Measurements from ENCODE around the gene KAT8. TPM values are rescaled to one million over a fixed set of nuclear protein-coding genes. Genes with fewer than 3 reads are reported as not detected.

Gene KAT8
- total RNA-seq, 1 donor from 2014 or later = 56.9 TPM

DNA sequence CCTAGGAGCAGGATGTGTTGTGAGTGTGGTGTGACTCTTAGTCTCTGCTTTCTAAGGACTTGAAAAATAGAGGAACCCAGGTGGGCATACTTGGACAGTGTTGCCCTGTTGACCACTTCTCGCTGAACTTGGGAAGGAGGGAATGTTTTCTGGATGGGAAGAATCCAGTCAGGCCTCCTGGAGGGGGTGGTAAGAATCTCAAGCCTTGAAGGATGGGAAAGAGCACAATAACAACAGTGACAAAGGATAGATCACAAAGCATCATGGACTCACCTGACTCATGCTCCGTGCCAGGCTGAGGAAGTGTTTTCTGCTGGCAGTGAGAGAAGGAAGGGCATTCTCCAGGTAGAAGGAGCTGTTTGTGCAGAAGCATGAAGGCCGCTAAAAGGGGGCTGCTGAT is 8.4 kb downstream of the KAT8 start:
- intact Hi-C loops (cut with micrococcal nuclease) = no loop called here
- H3K27me3 Mint-ChIP-seq = no peaks in the 10 kb centered on the region
- no peak overlapping the region for H3K27ac Mint-ChIP-seq
- DNase-seq = no peak
- H3K9me3 Mint-ChIP-seq = no peaks in the 10 kb centered on the region
- peaks cover 46% of the 10 kb centered on the region for H3K36me3 Mint-ChIP-seq (ENCODE audit: low read depth)
- H3K4me3 Mint-ChIP-seq = no peak overlapping the region
- peaks cover 6% of the 10 kb centered on the region for H3K4me1 Mint-ChIP-seq

DNA sequence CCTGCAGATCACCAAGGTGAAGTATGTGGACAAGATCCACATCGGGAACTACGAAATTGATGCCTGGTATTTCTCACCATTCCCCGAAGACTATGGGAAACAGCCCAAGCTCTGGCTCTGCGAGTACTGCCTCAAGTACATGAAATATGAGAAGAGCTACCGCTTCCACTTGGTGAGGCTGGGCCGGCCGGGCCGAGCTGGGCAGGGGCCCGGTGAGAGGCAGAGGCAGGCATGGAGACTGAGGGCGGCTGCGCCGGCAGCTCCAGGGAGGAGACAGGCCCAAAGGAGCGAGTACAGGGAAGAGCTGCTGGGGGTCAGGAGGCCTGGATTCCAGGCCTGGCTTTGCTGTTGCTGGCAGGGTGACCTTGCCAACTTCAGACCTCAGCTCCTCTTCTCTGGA is 9.7 kb downstream of the KAT8 start:
- no peak overlapping the region for H3K27ac Mint-ChIP-seq
- intact Hi-C loops (cut with micrococcal nuclease) = no loop called here
- no peak overlapping the region for H3K4me3 Mint-ChIP-seq
- DNase-seq = no peak
- H3K4me1 Mint-ChIP-seq = peaks cover 6% of the 10 kb centered on the region
- H3K9me3 Mint-ChIP-seq = no peaks in the 10 kb centered on the region
- no peaks in the 10 kb centered on the region for H3K27me3 Mint-ChIP-seq
- H3K36me3 Mint-ChIP-seq (ENCODE audit: low read depth) = peaks cover 40% of the 10 kb centered on the region

DNA sequence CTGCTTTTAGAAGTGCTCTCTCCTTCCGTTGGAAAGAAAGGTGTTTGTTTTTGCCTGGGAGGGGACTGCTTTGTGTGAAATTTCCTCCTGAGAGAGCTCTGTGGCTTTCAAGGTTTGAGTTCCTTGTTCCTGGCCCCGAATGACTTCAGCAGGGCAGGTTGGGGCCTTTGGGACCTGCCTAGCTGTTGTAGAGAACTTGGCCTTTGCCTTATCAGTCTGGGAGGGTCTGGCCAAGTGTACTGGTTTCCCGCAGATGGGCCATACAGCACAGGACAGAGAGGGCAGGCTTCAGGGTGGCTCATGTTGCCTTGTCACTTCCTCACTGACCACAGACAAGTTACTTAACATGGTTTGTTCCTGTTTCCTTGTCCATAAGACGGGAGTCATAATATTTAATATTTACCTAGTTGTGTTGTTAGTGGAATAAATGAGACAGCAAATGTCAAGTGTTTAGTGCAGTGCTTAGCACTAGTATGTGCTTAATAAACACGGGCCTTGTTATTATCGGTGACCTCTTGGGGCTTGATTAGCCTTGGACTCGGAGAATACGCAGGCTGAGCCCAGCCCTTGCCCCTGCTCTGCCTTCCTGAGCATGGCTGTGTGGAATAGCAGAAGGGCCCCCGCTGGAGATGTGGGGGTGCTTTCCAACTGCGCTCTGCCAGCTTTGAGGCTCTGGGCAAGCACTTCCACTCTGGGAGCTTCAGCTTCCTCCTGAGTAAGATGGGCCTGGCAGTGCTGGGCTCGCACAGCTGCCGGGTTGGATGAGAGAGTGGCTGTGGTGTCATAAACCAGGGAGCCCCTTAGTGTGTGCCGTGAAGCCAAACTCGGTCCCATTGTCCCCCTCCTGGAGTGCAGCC is 11.5 kb downstream of the KAT8 start:
- Mint-ChIP-seq H3K9me3 (no peaks in the 10 kb centered on the region), H3K4me1 (peaks cover 6% of the 10 kb centered on the region), H3K27me3 (no peaks in the 10 kb centered on the region), H3K4me3 (no peak overlapping the region), H3K36me3 (ENCODE audit: low read depth) (peaks cover 36% of the 10 kb centered on the region), H3K27ac (peak overlapping the region; percentile 69)
- intact Hi-C loops (cut with micrococcal nuclease) = no loop called here
- no peak for DNase-seq

- Mint-ChIP-seq H3K36me3 (ENCODE audit: low read depth) (peaks cover 32% of the 10 kb centered on the region), H3K27ac (no peak overlapping the region), H3K4me1 (peaks cover 6% of the 10 kb centered on the region), H3K4me3 (no peak overlapping the region), H3K27me3 (no peaks in the 10 kb centered on the region), H3K9me3 (no peaks in the 10 kb centered on the region)
- DNase-seq = no peak
- intact Hi-C loops (cut with micrococcal nuclease) = no loop called here
Observed at GRCh38 chr16:31129568-31130335, 12.3 kb downstream of the KAT8 start.

DNA sequence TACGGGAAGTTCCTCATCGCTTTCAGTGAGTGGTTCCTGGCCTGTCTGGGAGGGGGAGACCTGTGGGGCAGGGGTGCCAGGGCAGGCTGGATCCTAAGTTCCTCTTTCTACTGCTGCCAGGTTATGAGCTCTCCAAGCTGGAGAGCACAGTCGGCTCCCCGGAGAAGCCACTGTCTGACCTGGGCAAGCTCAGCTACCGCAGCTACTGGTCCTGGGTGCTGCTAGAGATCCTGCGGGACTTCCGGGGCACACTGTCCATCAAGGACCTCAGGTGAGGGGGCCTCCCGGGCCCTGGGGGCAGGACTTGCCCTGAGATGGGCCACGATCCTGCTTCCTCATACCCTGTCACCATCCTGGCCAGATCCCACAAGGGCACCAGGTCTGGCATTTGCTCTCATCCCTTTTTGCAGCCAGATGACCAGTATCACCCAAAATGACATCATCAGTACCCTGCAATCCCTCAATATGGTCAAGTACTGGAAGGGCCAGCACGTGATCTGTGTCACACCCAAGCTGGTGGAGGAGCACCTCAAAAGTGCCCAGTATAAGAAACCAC is 12.9 kb downstream of the KAT8 start:
- H3K36me3 Mint-ChIP-seq (ENCODE audit: low read depth) = peaks cover 30% of the 10 kb centered on the region
- H3K27me3 Mint-ChIP-seq = no peaks in the 10 kb centered on the region
- H3K4me3 Mint-ChIP-seq = no peak overlapping the region
- no peak overlapping the region for H3K27ac Mint-ChIP-seq
- DNase-seq = no peak
- H3K9me3 Mint-ChIP-seq = no peaks in the 10 kb centered on the region
- peaks cover 6% of the 10 kb centered on the region for H3K4me1 Mint-ChIP-seq
- intact Hi-C loops (cut with micrococcal nuclease) = no loop called here

DNA sequence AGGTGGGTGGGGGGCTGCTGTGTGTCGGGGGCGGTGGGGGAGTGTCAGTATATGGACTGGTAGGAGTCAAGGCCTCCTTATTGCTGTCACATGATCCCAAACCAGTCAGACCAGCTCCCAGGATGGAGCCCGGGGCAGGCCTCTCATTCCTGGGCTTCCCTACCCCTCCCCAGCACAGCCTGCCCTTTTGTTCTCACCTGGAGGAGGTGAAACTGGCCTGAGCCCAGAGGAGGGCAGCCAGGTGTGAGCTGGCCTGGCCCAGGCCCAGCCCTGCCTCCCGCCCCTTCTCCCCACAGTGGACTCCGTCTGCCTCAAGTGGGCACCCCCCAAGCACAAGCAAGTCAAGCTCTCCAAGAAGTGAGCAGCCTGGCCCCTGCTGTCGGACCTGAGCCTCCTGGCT is 13.4 kb downstream of the KAT8 start:
- intact Hi-C loops (cut with micrococcal nuclease) = no loop called here
- no peak overlapping the region for H3K4me3 Mint-ChIP-seq
- no peak for DNase-seq
- H3K9me3 Mint-ChIP-seq = no peaks in the 10 kb centered on the region
- H3K4me1 Mint-ChIP-seq = peaks cover 6% of the 10 kb centered on the region
- peaks cover 26% of the 10 kb centered on the region for H3K36me3 Mint-ChIP-seq (ENCODE audit: low read depth)
- no peak overlapping the region for H3K27ac Mint-ChIP-seq
- H3K27me3 Mint-ChIP-seq = no peaks in the 10 kb centered on the region

- H3K36me3 Mint-ChIP-seq (ENCODE audit: low read depth) = peaks cover 21% of the 10 kb centered on the region
Observed at GRCh38 chr16:31131416-31131815, 14.0 kb downstream of the KAT8 start.

GRCh38 chr16:31131841-31132271 is 14.4 kb downstream of the KAT8 start:
- H3K36me3 Mint-ChIP-seq (ENCODE audit: low read depth) = peaks cover 20% of the 10 kb centered on the region
- intact Hi-C loops (cut with micrococcal nuclease) = no loop called here
- no peak overlapping the region for H3K27ac Mint-ChIP-seq
- H3K9me3 Mint-ChIP-seq = no peaks in the 10 kb centered on the region
- H3K27me3 Mint-ChIP-seq = no peaks in the 10 kb centered on the region
- no peak for DNase-seq
- H3K4me3 Mint-ChIP-seq = no peak overlapping the region
- peaks cover 6% of the 10 kb centered on the region for H3K4me1 Mint-ChIP-seq

More at GRCh38 chr16:31131416-31131815, 14.0 kb downstream of the KAT8 start:
- no peak overlapping the region for H3K4me3 Mint-ChIP-seq
- intact Hi-C loops (cut with micrococcal nuclease) = no loop called here
- peaks cover 6% of the 10 kb centered on the region for H3K4me1 Mint-ChIP-seq
- DNase-seq = no peak
- H3K27ac Mint-ChIP-seq = no peak overlapping the region
- H3K27me3 Mint-ChIP-seq = no peaks in the 10 kb centered on the region
- H3K9me3 Mint-ChIP-seq = no peaks in the 10 kb centered on the region

DNA sequence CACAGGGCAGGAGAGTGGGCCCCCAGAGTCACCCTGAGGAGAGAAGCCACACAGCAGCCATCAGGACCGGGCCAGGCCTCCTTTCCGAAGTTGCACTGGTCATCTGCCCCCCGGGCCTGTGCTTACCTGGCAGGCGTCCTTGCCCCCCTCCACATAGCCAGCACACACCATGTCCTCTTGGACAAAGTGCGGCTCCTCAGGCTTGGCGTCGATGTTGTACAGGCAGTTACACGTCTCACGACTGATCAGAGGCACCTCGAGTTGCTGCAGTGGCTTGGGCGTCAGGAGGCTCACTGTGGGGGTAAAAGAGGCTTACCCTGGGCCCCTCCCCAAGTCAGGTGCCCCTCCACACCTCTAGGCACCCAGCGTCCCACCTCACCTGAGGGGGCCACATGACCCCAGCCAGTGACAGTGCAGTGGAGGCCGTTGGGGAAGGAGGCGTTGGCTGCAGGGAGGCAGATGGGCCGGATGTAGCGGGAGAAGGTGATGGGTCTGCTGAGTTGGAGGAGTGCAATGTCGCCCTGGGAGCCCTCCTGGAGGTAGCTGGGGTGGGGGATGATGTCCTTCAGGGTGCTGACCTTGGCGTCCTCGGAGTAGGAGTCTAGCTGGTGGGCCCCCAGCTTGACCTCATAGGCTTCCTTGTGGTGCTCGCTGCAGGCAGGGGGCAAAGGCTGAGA is 15.0 kb downstream of the KAT8 start:
- Mint-ChIP-seq H3K27me3 (no peaks in the 10 kb centered on the region), H3K4me3 (no peak overlapping the region), H3K9me3 (no peaks in the 10 kb centered on the region), H3K4me1 (peaks cover 6% of the 10 kb centered on the region), H3K27ac (no peak overlapping the region), H3K36me3 (ENCODE audit: low read depth) (peaks cover 20% of the 10 kb centered on the region)
- no peak for DNase-seq
- intact Hi-C loops (cut with micrococcal nuclease) = no loop called here

DNA sequence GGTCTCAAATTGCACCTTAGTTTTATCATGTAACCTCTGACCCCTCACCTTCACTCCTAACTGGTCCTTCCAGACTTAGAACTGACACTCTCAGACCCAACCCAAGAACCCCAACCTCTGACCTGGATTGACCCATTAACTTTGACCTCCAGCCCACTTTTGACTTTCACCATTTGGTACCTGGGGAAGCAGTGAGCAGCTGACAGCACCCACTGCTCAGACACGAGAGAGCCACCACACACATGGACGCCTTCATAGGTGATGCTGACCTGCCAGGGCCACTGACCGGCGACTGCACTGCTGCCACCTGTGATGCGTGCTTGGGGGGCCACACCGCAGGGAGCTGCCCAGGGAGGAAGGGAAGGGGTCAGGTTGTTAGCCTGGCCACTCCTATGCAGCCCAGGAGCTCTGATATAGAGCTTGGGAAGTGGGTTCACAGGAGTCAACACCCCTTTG is 15.6 kb downstream of the KAT8 start:
- H3K27me3 Mint-ChIP-seq = no peaks in the 10 kb centered on the region
- intact Hi-C loops (cut with micrococcal nuclease) = no loop called here
- no peak overlapping the region for H3K27ac Mint-ChIP-seq
- DNase-seq = no peak
- no peaks in the 10 kb centered on the region for H3K9me3 Mint-ChIP-seq
- H3K4me3 Mint-ChIP-seq = no peak overlapping the region
- peaks cover 2% of the 10 kb centered on the region for H3K4me1 Mint-ChIP-seq
- H3K36me3 Mint-ChIP-seq (ENCODE audit: low read depth) = peaks cover 15% of the 10 kb centered on the region

- no peaks in the 10 kb centered on the region for H3K9me3 Mint-ChIP-seq
- H3K27ac Mint-ChIP-seq = no peak overlapping the region
- intact Hi-C loops (cut with micrococcal nuclease) = no loop called here
- H3K4me1 Mint-ChIP-seq = no peaks in the 10 kb centered on the region
- no peaks in the 10 kb centered on the region for H3K27me3 Mint-ChIP-seq
- peaks cover 8% of the 10 kb centered on the region for H3K36me3 Mint-ChIP-seq (ENCODE audit: low read depth)
- H3K4me3 Mint-ChIP-seq = no peak overlapping the region
- no peak for DNase-seq
Observed at GRCh38 chr16:31134091-31134571, 16.7 kb downstream of the KAT8 start.

DNA sequence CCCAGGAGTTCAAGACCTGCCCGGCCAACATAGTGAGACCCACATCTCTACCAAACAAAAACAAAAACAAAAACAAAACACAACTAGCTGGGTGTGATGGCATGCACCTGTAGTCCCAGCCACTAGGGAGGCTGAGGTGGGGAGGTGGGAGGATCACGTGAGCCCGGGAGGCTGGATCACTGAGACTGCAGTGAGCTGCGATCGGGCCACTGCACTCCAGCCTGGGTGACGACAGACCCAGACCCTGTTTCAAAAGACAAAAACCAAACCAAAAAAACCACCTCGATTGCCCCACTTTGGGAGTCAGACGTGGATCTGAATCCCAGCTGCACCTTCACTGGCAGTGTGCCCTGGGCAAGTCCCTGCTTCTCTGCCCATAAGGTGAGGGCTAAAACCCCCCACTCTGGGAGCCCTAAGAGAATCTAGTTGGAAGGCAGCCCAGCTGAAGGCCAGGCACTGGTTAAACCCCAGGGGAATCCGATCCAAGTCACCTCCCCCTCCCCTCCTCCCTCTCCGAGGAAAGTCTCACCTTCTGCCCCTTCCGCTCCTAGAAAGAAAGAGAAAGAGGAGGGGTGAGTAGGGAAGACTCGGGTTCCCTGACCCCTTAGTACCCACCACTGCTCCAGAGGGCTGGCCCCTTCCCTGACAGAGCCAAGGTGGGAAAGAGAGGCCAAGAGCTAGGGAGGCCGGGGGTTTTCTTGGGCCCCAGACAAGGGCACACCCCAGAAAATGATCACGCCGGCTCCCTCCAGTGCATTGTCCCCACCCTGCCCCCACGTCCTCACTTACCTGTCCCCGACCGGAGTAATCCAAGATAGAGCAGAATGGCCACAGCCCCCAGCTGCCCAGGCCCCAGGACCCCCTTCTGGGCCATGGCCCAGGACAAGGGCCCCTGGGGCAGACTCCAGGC is 17.4 kb downstream of the KAT8 start:
- intact Hi-C loops (cut with micrococcal nuclease) = no loop called here
- no peak overlapping the region for H3K27ac Mint-ChIP-seq

More for the DNA sequence above, 17.4 kb downstream of the KAT8 start:
- Mint-ChIP-seq H3K27me3 (no peaks in the 10 kb centered on the region), H3K4me3 (no peak overlapping the region), H3K4me1 (no peaks in the 10 kb centered on the region), H3K9me3 (no peaks in the 10 kb centered on the region), H3K36me3 (ENCODE audit: low read depth) (peaks cover 8% of the 10 kb centered on the region)
- no peak for DNase-seq

Measured in activated CD4-positive, alpha-beta T cell treated with anti-CD3 and anti-CD28 coated beads, Interleukin-2, amount 10 ng/mL, durations not matched to agents 24 days and 14 days (primary cell).